Activated CD8-positive, alpha-beta memory T cell treated with anti-CD3 and anti-CD28 coated beads for 48 hours (primary cell): ENCODE measurements around the gene SAPCD2.
A peak's percentile ranks its signal among the peaks of the same experiment; 100 is the strongest.
"Not testable (repeated sequence)": the region's sequence is repeated elsewhere in the genome, so short reads cannot be mapped to it uniquely, and the experiment has no call there.

Experiments used
- DNase-seq, 3 experiments: peaks; one replicate each; pipeline ENCODE4 v3.0.0-alpha.2; 2020; ENCODE audit warnings: low read depth in 2 of 3, low spot score in 2 of 3

Gene SAPCD2

GRCh38 chr9:137033481-137033880, 36.9 kb downstream of the SAPCD2 start:
- not testable (repeated sequence) for DNase-seq

GRCh38 chr9:137032858-137033257, 37.5 kb downstream of the SAPCD2 start:
- no peak for DNase-seq

GRCh38 chr9:137031904-137032640, 38.3 kb downstream of the SAPCD2 start, which contains the start of gene FUT7:
FUT7 (minus strand) TSS chr9:137032088; CDS start chr9:137031991, 97 bp downstream.
- DNase-seq, result no peak

GRCh38 chr9:137030538-137031527, 39.5 kb downstream of the SAPCD2 start:
- DNase-seq, result no peak

- no peak for DNase-seq
These were observed 40.4 kb downstream of the SAPCD2 start for GRCh38 chr9:137030006-137030405.

- peak; percentile 62 to 81 (median 71) for DNase-seq
These were observed 41.1 kb downstream of the SAPCD2 start for GRCh38 chr9:137029058-137029936.

GRCh38 chr9:137028263-137029057, 41.9 kb downstream of the SAPCD2 start:
- peak in 1 of 3 experiments; percentile 48 for DNase-seq

GRCh38 chr9:137027369-137028262, 42.7 kb downstream of the SAPCD2 start, which contains the start of gene ABCA2:
ABCA2 (minus strand) TSS chr9:137028237; CDS start chr9:137028140, 97 bp downstream.
- no peak for DNase-seq

GRCh38 chr9:137026828-137027227, 43.5 kb downstream of the SAPCD2 start:
- DNase-seq, result no peak

- no peak for DNase-seq
These were observed 44.0 kb downstream of the SAPCD2 start for GRCh38 chr9:137026384-137026783.

GRCh38 chr9:137025517-137025966, 44.8 kb downstream of the SAPCD2 start:
- DNase-seq, result no peak

- no peak for DNase-seq
These were observed 46.8 kb downstream of the SAPCD2 start for GRCh38 chr9:137023583-137023991.

- no peak for DNase-seq
These were observed 47.2 kb downstream of the SAPCD2 start for GRCh38 chr9:137023157-137023556.

- no peak for DNase-seq
These were observed 47.7 kb downstream of the SAPCD2 start for GRCh38 chr9:137022662-137023008.

- DNase-seq, result peak in 1 of 3 experiments; percentile 67
These were observed 48.2 kb downstream of the SAPCD2 start for GRCh38 chr9:137021979-137022661.

GRCh38 chr9:137021568-137021978, 48.8 kb downstream of the SAPCD2 start:
- no peak for DNase-seq

GRCh38 chr9:137020771-137021567, 49.4 kb downstream of the SAPCD2 start:
- DNase-seq, result no peak
